Trophoblast cell (in vitro differentiated cells and primary cell): ENCODE data around the gene PARD6B.

Source experiments
- DNase-seq, 2 donors: peaks; one replicate each; pipeline ENCODE4 v3.0.0-alpha.2; 2016
- H2AFZ ChIP-seq: 2 replicates; pipeline ENCODE4 v1.6.1; 2013; ENCODE audit warnings: low read length, moderate library complexity, mild to moderate bottlenecking; ENCODE audit not compliant: insufficient read depth, poor library complexity
- H2AK5ac ChIP-seq: 2 replicates; pipeline ENCODE4 v1.6.1; 2013; ENCODE audit warnings: mild to moderate bottlenecking, low read length
- H2BK120ac ChIP-seq: 2 replicates; pipeline ENCODE4 v1.6.1; 2013; ENCODE audit warnings: low read length, mild to moderate bottlenecking, moderate library complexity; ENCODE audit not compliant: insufficient read depth, poor library complexity
- H2BK12ac ChIP-seq: 2 replicates; pipeline ENCODE4 v1.6.1; 2013; ENCODE audit warnings: mild to moderate bottlenecking, low read length, moderate library complexity
- H2BK5ac ChIP-seq: 2 replicates; pipeline ENCODE4 v1.6.1; 2013; ENCODE audit warnings: low read length, low read depth, moderate library complexity, mild to moderate bottlenecking; ENCODE audit not compliant: poor library complexity
- H3K14ac ChIP-seq: 2 replicates; pipeline ENCODE4 v1.6.1; 2013; ENCODE audit warnings: mild to moderate bottlenecking, low read length
- H3K18ac ChIP-seq: 2 replicates; pipeline ENCODE4 v1.6.1; 2013; ENCODE audit warnings: mild to moderate bottlenecking, low read length
- H3K23ac ChIP-seq: 2 replicates; pipeline ENCODE4 v1.6.1; 2013; ENCODE audit warnings: low read length
- H3K27ac ChIP-seq: 2 replicates; pipeline ENCODE4 v1.5.1; 2013; ENCODE audit warnings: low read depth, mild to moderate bottlenecking, inconsistent platforms, low read length, moderate library complexity
- H3K27me3 ChIP-seq: 2 replicates; pipeline ENCODE4 v1.6.1; 2013; ENCODE audit warnings: inconsistent platforms, mild to moderate bottlenecking, low read length, moderate library complexity; ENCODE audit not compliant: insufficient read depth
- H3K36me3 ChIP-seq, 2 experiments: 1 replicate in 1 of 2; 2 replicates in 1 of 2; pipeline ENCODE4 v1.6.1; 2013; ENCODE audit warnings: low read length in 2 of 2, mild to moderate bottlenecking in 2 of 2, moderate library complexity in 1 of 2; ENCODE audit not compliant: insufficient read depth in 2 of 2, control insufficient read depth in 1 of 2
- H3K4ac ChIP-seq: 2 replicates; pipeline ENCODE4 v1.6.1; 2013; ENCODE audit warnings: low read depth, mild to moderate bottlenecking, low read length, moderate library complexity
- H3K4me1 ChIP-seq, 2 experiments: 1 replicate in 1 of 2; 2 replicates in 1 of 2; pipeline ENCODE4 v1.6.1; 2013; ENCODE audit warnings: low read length in 2 of 2, mild to moderate bottlenecking in 2 of 2, moderate library complexity in 1 of 2; ENCODE audit not compliant: insufficient read depth in 2 of 2, control insufficient read depth in 1 of 2
- H3K4me2 ChIP-seq: 2 replicates; pipeline ENCODE4 v1.6.1; 2013; ENCODE audit warnings: inconsistent platforms, mild to moderate bottlenecking, low read length, moderate library complexity
- H3K4me3 ChIP-seq: 2 replicates; pipeline ENCODE4 v1.5.1; 2013; ENCODE audit warnings: mild to moderate bottlenecking, low read depth, low read length, inconsistent platforms
- H3K79me1 ChIP-seq: one replicate; pipeline ENCODE4 v1.6.1; 2013; ENCODE audit warnings: low read length
- H3K79me2 ChIP-seq: 2 replicates; pipeline ENCODE4 v1.6.1; 2013; ENCODE audit warnings: low read length, mild to moderate bottlenecking; ENCODE audit not compliant: control insufficient read depth, insufficient read depth, poor library complexity
- H3K9ac ChIP-seq: 2 replicates; pipeline ENCODE4 v1.6.1; 2013; ENCODE audit warnings: mild to moderate bottlenecking, low read length
- H3K9me3 ChIP-seq: 2 replicates; pipeline ENCODE4 v1.6.1; 2013; ENCODE audit warnings: low read depth, mild to moderate bottlenecking, control low read depth, inconsistent platforms, low read length; ENCODE audit not compliant: insufficient read depth
- H4K12ac ChIP-seq: 2 replicates; pipeline ENCODE4 v1.6.1; 2013; ENCODE audit warnings: low read depth, mild to moderate bottlenecking, low read length, moderate library complexity
- H4K8ac ChIP-seq: 2 replicates; pipeline ENCODE4 v1.6.1; 2013; ENCODE audit warnings: low read depth, mild to moderate bottlenecking, low read length, moderate library complexity
- H4K91ac ChIP-seq: one replicate; pipeline ENCODE4 v1.6.1; 2013; ENCODE audit warnings: low read depth, mild to moderate bottlenecking, low read length, moderate library complexity
- WGBS: extraction: QIAGEN DNeasy Blood & Tissue Kit; methylation state at CpG from one replicate; pipeline ENCODE4 v1.1.7; 2013; ENCODE audit warnings: missing lambda C conversion rate; ENCODE audit not compliant: insufficient read length, insufficient coverage; ENCODE audit errors: extremely low coverage; 5-methylcytosine and 5-hydroxymethylcytosine counted together

PARD6B gene

DNA sequence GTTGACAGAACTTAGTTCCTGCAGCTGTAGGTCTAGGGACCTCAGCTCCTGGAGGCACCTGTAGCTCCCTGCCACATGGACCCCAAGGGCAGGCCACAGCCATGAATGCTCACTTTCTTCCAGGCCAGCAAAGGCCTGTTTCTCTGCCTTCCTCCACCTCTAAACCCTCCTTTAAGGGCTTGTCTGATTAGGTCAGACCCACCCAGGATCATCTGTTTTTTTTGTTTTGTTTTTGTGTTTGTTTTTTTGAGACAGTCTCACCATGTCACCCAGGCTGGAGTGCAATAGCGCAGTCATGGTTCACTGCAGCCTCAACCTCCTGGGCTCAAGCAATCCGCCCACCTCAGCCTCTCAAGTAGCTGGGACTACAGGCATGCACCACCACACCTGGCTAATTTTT lies 52.0 kb downstream of the PARD6B start:
- Histone ChIP-seq H3K79me2 (no peaks in the 10 kb centered on the region), H4K12ac (no peak overlapping the region), H4K8ac (no peak overlapping the region), H3K9ac (no peak overlapping the region), H2BK120ac (no peak overlapping the region), H3K9me3 (peaks cover 2% of the 10 kb centered on the region), H2BK5ac (no peak overlapping the region), H3K4me2 (no peak overlapping the region), H3K14ac (no peak overlapping the region), H3K27me3 (no peaks in the 10 kb centered on the region), H2AFZ (no peak overlapping the region), H3K79me1 (peaks cover 2% of the 10 kb centered on the region), H2BK12ac (no peak overlapping the region), H3K27ac (no peak overlapping the region), H3K23ac (no peak overlapping the region), H3K4ac (no peak overlapping the region), H4K91ac (no peak overlapping the region), H2AK5ac (no peak overlapping the region), H3K4me1 (peaks cover 0 to 1% of the 10 kb centered on the region in 2 experiments), H3K36me3 (no peaks in the 10 kb centered on the region), H3K18ac (no peak overlapping the region), H3K4me3 (no peak overlapping the region)
- DNase-seq: no peak
- no CpG with 5 or more reads among the region's 2 CpGs for WGBS

DNA sequence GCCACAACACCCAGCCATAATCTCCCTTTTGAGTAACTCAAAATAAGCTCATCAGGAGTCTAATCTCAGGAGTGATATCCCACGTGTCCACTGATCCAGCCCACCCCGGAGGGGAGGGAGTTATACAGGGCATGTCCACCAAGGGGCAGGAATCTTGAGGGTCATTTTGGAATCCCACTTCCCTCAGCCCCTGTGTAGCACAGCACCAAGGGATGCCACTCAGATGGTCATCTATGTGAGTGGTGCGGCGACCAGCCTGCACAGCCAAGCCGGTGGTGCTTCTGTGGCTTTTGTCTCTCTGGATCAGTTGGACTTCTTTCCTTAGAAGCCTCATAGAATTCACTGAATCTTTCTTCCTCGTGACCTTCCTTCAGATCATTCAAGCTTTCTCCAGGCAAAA lies 52.5 kb downstream of the PARD6B start:
- H3K36me3 ChIP-seq: no peaks in the 10 kb centered on the region
- no peak for DNase-seq
- no peak overlapping the region for H3K9ac ChIP-seq
- H3K18ac ChIP-seq: no peak overlapping the region
- no peak overlapping the region for H2BK5ac ChIP-seq
- H3K27me3 ChIP-seq: no peaks in the 10 kb centered on the region
- peaks cover 0 to 3% of the 10 kb centered on the region in 2 experiments for H3K4me1 ChIP-seq
- no peak overlapping the region for H4K12ac ChIP-seq
- H2AK5ac ChIP-seq: no peak overlapping the region
- H4K91ac ChIP-seq: no peak overlapping the region
- no peak overlapping the region for H3K4me3 ChIP-seq
- no peak overlapping the region for H2BK120ac ChIP-seq
- H3K79me1 ChIP-seq: peaks cover 4% of the 10 kb centered on the region
- no peaks in the 10 kb centered on the region for H3K79me2 ChIP-seq
- no peak overlapping the region for H2BK12ac ChIP-seq
- H4K8ac ChIP-seq: no peak overlapping the region
- no peak overlapping the region for H3K27ac ChIP-seq
- no peak overlapping the region for H2AFZ ChIP-seq
- H3K4me2 ChIP-seq: no peak overlapping the region
- H3K23ac ChIP-seq: no peak overlapping the region
- H3K4ac ChIP-seq: no peak overlapping the region
- no peak overlapping the region for H3K14ac ChIP-seq
- no CpG with 5 or more reads among the region's 6 CpGs for WGBS
- H3K9me3 ChIP-seq: peaks cover 2% of the 10 kb centered on the region

DNA sequence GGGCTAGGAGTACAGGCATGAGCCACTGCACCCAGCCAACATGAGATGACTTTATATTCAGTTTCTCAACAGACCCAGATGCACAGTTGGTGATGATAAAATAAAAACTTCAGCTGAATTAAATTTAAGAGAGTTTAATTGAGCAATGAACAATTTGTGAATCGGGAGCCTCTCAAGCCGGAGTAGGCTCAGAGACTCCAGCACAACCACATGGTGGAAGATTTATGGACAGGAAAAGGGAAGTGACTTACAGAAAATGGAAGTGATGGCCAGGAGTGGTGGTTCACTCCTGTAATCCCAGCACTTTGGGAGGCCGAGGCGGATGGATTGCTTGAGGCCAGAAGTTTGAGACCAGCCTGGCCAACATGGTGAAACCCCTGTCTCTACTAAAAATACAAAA lies 53.1 kb downstream of the PARD6B start:
- Histone ChIP-seq H3K27ac (no peak overlapping the region), H3K27me3 (no peaks in the 10 kb centered on the region), H4K12ac (no peak overlapping the region), H2BK12ac (no peak overlapping the region), H3K79me1 (peaks cover 4% of the 10 kb centered on the region), H2BK120ac (no peak overlapping the region), H4K8ac (no peak overlapping the region), H3K14ac (no peak overlapping the region), H3K36me3 (no peaks in the 10 kb centered on the region), H3K79me2 (no peaks in the 10 kb centered on the region), H3K9me3 (peaks cover 2% of the 10 kb centered on the region), H3K4me2 (no peak overlapping the region), H2AFZ (no peak overlapping the region), H3K9ac (no peak overlapping the region), H2AK5ac (no peak overlapping the region), H3K4me3 (no peak overlapping the region), H4K91ac (no peak overlapping the region), H3K4ac (no peak overlapping the region), H3K23ac (no peak overlapping the region), H2BK5ac (no peak overlapping the region), H3K4me1 (peaks cover 0 to 3% of the 10 kb centered on the region in 2 experiments), H3K18ac (no peak overlapping the region)
- DNase-seq: no peak
- no CpG with 5 or more reads among the region's 4 CpGs for WGBS

DNA sequence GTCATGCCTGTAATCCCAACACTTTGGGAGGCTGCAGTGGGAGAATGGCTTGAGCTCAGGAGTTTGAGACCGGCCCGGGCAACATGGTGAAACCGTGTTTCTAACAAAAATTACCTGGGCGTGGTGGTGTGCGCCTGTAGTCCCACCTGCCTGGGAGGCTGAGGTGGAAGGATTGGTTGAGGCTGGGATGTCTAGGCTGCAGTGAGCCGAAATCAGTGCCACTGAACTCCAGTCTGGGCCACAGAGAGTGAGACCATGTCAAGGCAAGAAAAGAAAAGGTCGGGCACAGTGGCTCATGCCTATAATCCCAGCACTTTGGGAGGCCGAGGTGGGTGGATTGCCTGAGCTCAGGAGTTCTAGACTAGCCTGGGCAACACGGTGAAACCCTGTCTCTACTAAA lies 55.3 kb downstream of the PARD6B start:
- WGBS: no CpG with 5 or more reads among the region's 9 CpGs
- Histone ChIP-seq H4K8ac (no peak overlapping the region), H2BK12ac (no peak overlapping the region), H3K9me3 (peaks cover 2% of the 10 kb centered on the region), H2AK5ac (no peak overlapping the region), H3K79me2 (no peaks in the 10 kb centered on the region), H2AFZ (no peak overlapping the region), H3K4me2 (no peak overlapping the region), H3K27ac (no peak overlapping the region), H3K4me3 (no peak overlapping the region), H3K23ac (no peak overlapping the region), H3K79me1 (peaks cover 21% of the 10 kb centered on the region), H3K27me3 (no peaks in the 10 kb centered on the region), H3K4ac (no peak overlapping the region), H4K91ac (no peak overlapping the region), H2BK5ac (no peak overlapping the region), H3K4me1 (peaks cover 9 to 13% of the 10 kb centered on the region in 2 experiments), H3K14ac (no peak overlapping the region), H2BK120ac (no peak overlapping the region), H3K18ac (no peak overlapping the region), H4K12ac (no peak overlapping the region), H3K9ac (no peak overlapping the region), H3K36me3 (no peaks in the 10 kb centered on the region)
- no peak for DNase-seq
